ENCODE measurements around the gene MID2. TPM values are rescaled to one million over a fixed set of nuclear protein-coding genes. Genes with fewer than 3 reads are reported as not detected.

The MID2 gene
- total RNA-seq, 1 experiment from 2014 or later: 1.6 TPM

GRCh38 chrX:107804427-107804826 is 21.2 kb upstream of the MID2 start:
- H3K4me3 Mint-ChIP-seq: no peak overlapping the region

More at GRCh38 chrX:107804427-107804826, 21.2 kb upstream of the MID2 start:
- no peaks in the 10 kb centered on the region for H3K9me3 ChIP-seq (ENCODE audit: control insufficient read depth, low read depth, low read length)
- no peaks in the 10 kb centered on the region for H3K79me1 ChIP-seq (ENCODE audit: insufficient read depth, low read depth, low read length, poor library complexity, severe bottlenecking)
- H2BK15ac ChIP-seq (ENCODE audit: low read depth, low read length): no peak overlapping the region
- no peaks in the 10 kb centered on the region for H3K23me2 ChIP-seq (ENCODE audit: insufficient read length, low read depth, low read length, poor library complexity, severe bottlenecking)
- H4K5ac ChIP-seq (ENCODE audit: insufficient read length, low read depth, low read length): no peak overlapping the region
- no peak overlapping the region for H3K18ac ChIP-seq (ENCODE audit: insufficient read length, low read depth, low read length)
- H3K27me3 ChIP-seq (ENCODE audit: insufficient read depth, low read length): no peaks in the 10 kb centered on the region
- no peaks in the 10 kb centered on the region for H3K79me2 ChIP-seq (ENCODE audit: insufficient read depth, low read length)
- H3K14ac ChIP-seq (ENCODE audit: insufficient read depth, low read length): no peak overlapping the region
- no peak overlapping the region for H3K23ac ChIP-seq (ENCODE audit: insufficient read length, low read depth, low read length)
- H3K27ac ChIP-seq (ENCODE audit: insufficient read length, low read depth, low read length): no peak overlapping the region
- H2BK5ac ChIP-seq (ENCODE audit: insufficient read length, low read length): no peak overlapping the region
- no peak for DNase-seq
- H2AK5ac ChIP-seq (ENCODE audit: insufficient read length, low read length): no peak overlapping the region
- no peaks in the 10 kb centered on the region for H4K20me1 ChIP-seq (ENCODE audit: control insufficient read depth, insufficient read depth, insufficient read length)
- Mint-ChIP-seq H3K36me3 (ENCODE audit: insufficient read depth in 1 of 3, low read depth in 3 of 3) (peaks cover 0 to 4% (median 0%) of the 10 kb centered on the region in 3 experiments; a peak in 3 of 7 replicates), H3K4me1 (peaks cover 0 to 7% of the 10 kb centered on the region in 2 experiments; a peak in 1 of 4 replicates), H3K9me3 (peaks cover 6 to 54% of the 10 kb centered on the region in 2 experiments), H3K27ac (no peak overlapping the region), H3K27me3 (ENCODE audit: low read depth) (peaks cover 14% of the 10 kb centered on the region)
- H3K9ac ChIP-seq (ENCODE audit: extremely low read depth, insufficient read length, low read length): no peak overlapping the region
- H2BK12ac ChIP-seq (ENCODE audit: insufficient read length, low read depth, low read length): no peak overlapping the region
- no peak for TF ChIP-seq CTCF (conservative IDR thresholded peaks at IDR 0.05)
- no peak overlapping the region for H2BK20ac ChIP-seq (ENCODE audit: low read depth, low read length, poor library complexity, severe bottlenecking)
- no peak overlapping the region for H4K91ac ChIP-seq (ENCODE audit: insufficient read length, low read depth, low read length)
- H3K4me2 ChIP-seq (ENCODE audit: insufficient read depth, insufficient read length, low read length): no peak overlapping the region
- WGBS (ENCODE audit: extremely low coverage, insufficient read length, low lambda C conversion rate): no CpG with 5 or more reads among the region's 1 CpG
- H3K4ac ChIP-seq (ENCODE audit: low read depth, low read length): no peak overlapping the region
- H3K4me1 ChIP-seq (ENCODE audit: insufficient read depth, low read length): no peaks in the 10 kb centered on the region
- H4K8ac ChIP-seq (replicated peaks; ENCODE audit: insufficient read length, low read depth, low read length): no peak overlapping the region
- no peak overlapping the region for H3K56ac ChIP-seq (ENCODE audit: insufficient read length, low read depth, low read length)
- H2BK120ac ChIP-seq (ENCODE audit: low read depth, low read length, poor library complexity, severe bottlenecking): no peak overlapping the region
- no peak overlapping the region for H2AFZ ChIP-seq (ENCODE audit: low read length)
- H3T11ph ChIP-seq (ENCODE audit: low read length): no peak overlapping the region

Data from H9 (cell line).